GM10248 (cell line): ENCODE measurements around the gene CA12.

ENCODE experiments used
- CTCF ChIA-PET: fragments of 300-600 bp; sonication (Branson Sonifier 250); formaldehyde crosslinking; extraction: SDS; loops from one replicate; lab custom pipeline; 2021; ENCODE audit warnings: antibody characterized with exemption; lab: Yijun Ruan, JAX
- POLR2A ChIA-PET: fragments of 350-650 bp; sonication (Branson Sonifier 250); formaldehyde crosslinking; extraction: SDS; loops from one replicate; lab custom pipeline; 2020; ENCODE audit warnings: antibody characterized with exemption; lab: Yijun Ruan, JAX
- DNase-seq: peaks from one replicate; pipeline ENCODE4 v3.0.0; 2012; ENCODE audit errors: extremely low spot score
- CTCF ChIP-seq: IDR thresholded peaks from 2 replicates; pipeline ENCODE4 v1.5.1; 2012; ENCODE audit warnings: mild to moderate bottlenecking, low read depth; ENCODE audit errors: extremely low read depth, missing control alignments, control extremely low read depth

Gene CA12

GRCh38 chr15:63308491-63308890 lies 73.2 kb downstream of the CA12 start:
- POLR2A ChIA-PET, result interaction anchor here (0.6 kb wide), 1 partner anchor 19 kb away, joined by 3 read pairs; no protein-coding TSS in a partner anchor
- CTCF ChIA-PET, result interaction anchor here (1.3 kb wide), 1 partner anchor 12 kb away, joined by 3 read pairs; no protein-coding TSS in a partner anchor
- TF ChIP-seq CTCF, result no peak
- no peak for DNase-seq

- DNase-seq, result no peak
- POLR2A ChIA-PET, result no interaction called here
- no peak for TF ChIP-seq CTCF
- CTCF ChIA-PET, result interaction anchor here (1.6 to 3.3 kb wide), 2 partner anchors 16 to 258 kb away, joined by 4 to 15 read pairs; no protein-coding TSS in a partner anchor
These were observed 75.1 kb downstream of the CA12 start for GRCh38 chr15:63306492-63307073.

GRCh38 chr15:63305260-63305659 lies 76.4 kb downstream of the CA12 start:
- no peak for TF ChIP-seq CTCF
- ChIA-PET CTCF (interaction anchor here (1.2 to 3.3 kb wide), 3 partner anchors 11 to 257 kb away, joined by 4 to 15 read pairs (median 4); no protein-coding TSS in a partner anchor), POLR2A (no interaction called here)
- DNase-seq, result no peak

GRCh38 chr15:63301088-63301487 lies 80.6 kb downstream of the CA12 start:
- TF ChIP-seq CTCF, result no peak
- POLR2A ChIA-PET, result no interaction called here
- CTCF ChIA-PET, result interaction anchor here (2.1 kb wide), 1 partner anchor 9 kb away, joined by 6 read pairs; no protein-coding TSS in a partner anchor
- no peak for DNase-seq

- DNase-seq, result no peak
- TF ChIP-seq CTCF, result no peak
- CTCF ChIA-PET, result no interaction called here
- POLR2A ChIA-PET, result no interaction called here
These were observed 81.6 kb downstream of the CA12 start for GRCh38 chr15:63299943-63300575.

- no peak for TF ChIP-seq CTCF
- ChIA-PET POLR2A (no interaction called here), CTCF (interaction anchor here (1.6 kb wide), 1 partner anchor 16 kb away, joined by 4 read pairs; no protein-coding TSS in a partner anchor)
- DNase-seq, result no peak
These were observed 85.5 kb downstream of the CA12 start for GRCh38 chr15:63296195-63296594.
